ENCODE data around the gene CMTM6.

Gene CMTM6

GRCh38 chr3:32498252-32498651 is 4.4 kb downstream of the CMTM6 start:
- no peaks in the 10 kb centered on the region for H3K27me3 ChIP-seq (ENCODE audit: insufficient read depth, low read length)
- no peaks in the 10 kb centered on the region for H3K9me3 ChIP-seq (ENCODE audit: insufficient read depth, low read depth, low read length)
- no peak overlapping the region for H3K4me3 ChIP-seq (ENCODE audit: low read length)
- H3K9ac ChIP-seq (ENCODE audit: low read depth, low read length): no peak overlapping the region
- H3K4me1 ChIP-seq (ENCODE audit: insufficient read depth, low read length): peaks cover 1% of the 10 kb centered on the region
- H3K27ac ChIP-seq (ENCODE audit: low read length): no peak overlapping the region
- no peaks in the 10 kb centered on the region for H3K36me3 ChIP-seq (ENCODE audit: insufficient read depth, low read depth, low read length)

DNA sequence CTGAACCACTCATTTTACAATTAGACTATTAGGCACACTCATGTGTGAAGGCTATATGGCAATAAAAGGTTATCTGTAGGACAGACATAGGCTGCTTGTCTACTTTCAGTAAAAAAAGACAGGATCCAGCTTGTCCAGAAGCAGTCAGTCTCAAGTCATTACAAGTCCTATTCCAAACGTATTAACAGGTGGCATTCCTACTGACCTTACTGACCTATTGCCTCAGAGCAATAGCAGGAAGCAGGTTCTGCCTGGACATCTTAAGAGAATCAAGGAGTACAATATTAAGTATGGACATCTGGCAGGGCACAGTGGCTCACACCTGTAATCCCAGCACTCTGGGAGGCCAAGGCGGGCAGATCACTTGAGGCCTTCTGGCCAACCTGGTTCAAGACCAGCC is 7.0 kb downstream of the CMTM6 start:
- Histone ChIP-seq H3K27ac (ENCODE audit: low read length) (no peak overlapping the region), H3K36me3 (ENCODE audit: insufficient read depth, low read depth, low read length) (peaks cover 8% of the 10 kb centered on the region; the same call in 1 of the 2 replicates), H3K9ac (ENCODE audit: low read depth, low read length) (no peak overlapping the region), H3K27me3 (ENCODE audit: insufficient read depth, low read length) (no peaks in the 10 kb centered on the region), H3K4me1 (ENCODE audit: insufficient read depth, low read length) (no peaks in the 10 kb centered on the region; the same call in 1 of the 2 replicates), H3K9me3 (ENCODE audit: insufficient read depth, low read depth, low read length) (no peaks in the 10 kb centered on the region), H3K4me3 (ENCODE audit: low read length) (no peak overlapping the region)

DNA sequence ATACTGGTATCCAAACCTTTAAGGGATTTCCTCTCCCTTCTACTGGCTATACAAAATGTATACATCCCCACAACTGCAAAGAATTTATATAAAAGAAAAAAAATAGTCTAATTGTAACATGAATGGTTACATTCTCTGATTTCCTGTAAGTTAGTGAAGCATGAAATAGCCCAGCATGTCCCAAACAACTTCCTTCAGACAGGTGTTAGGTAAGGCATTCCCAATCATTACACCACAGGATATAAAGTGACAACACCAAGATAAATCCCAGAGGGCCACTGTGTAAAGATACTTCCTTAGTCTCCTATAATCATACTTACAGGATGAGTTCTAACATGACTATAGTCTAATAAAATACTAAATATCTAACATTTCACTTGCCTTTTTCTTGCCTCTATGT is 7.6 kb downstream of the CMTM6 start:
- no peaks in the 10 kb centered on the region; the same call in 1 of the 2 replicates for H3K4me1 ChIP-seq (ENCODE audit: insufficient read depth, low read length)
- H3K4me3 ChIP-seq (ENCODE audit: low read length): no peak overlapping the region
- H3K36me3 ChIP-seq (ENCODE audit: insufficient read depth, low read depth, low read length): peaks cover 8% of the 10 kb centered on the region; the same call in 1 of the 2 replicates
- no peak overlapping the region for H3K9ac ChIP-seq (ENCODE audit: low read depth, low read length)
- H3K27me3 ChIP-seq (ENCODE audit: insufficient read depth, low read length): no peaks in the 10 kb centered on the region
- no peak overlapping the region for H3K27ac ChIP-seq (ENCODE audit: low read length)
- no peaks in the 10 kb centered on the region for H3K9me3 ChIP-seq (ENCODE audit: insufficient read depth, low read depth, low read length)

DNA sequence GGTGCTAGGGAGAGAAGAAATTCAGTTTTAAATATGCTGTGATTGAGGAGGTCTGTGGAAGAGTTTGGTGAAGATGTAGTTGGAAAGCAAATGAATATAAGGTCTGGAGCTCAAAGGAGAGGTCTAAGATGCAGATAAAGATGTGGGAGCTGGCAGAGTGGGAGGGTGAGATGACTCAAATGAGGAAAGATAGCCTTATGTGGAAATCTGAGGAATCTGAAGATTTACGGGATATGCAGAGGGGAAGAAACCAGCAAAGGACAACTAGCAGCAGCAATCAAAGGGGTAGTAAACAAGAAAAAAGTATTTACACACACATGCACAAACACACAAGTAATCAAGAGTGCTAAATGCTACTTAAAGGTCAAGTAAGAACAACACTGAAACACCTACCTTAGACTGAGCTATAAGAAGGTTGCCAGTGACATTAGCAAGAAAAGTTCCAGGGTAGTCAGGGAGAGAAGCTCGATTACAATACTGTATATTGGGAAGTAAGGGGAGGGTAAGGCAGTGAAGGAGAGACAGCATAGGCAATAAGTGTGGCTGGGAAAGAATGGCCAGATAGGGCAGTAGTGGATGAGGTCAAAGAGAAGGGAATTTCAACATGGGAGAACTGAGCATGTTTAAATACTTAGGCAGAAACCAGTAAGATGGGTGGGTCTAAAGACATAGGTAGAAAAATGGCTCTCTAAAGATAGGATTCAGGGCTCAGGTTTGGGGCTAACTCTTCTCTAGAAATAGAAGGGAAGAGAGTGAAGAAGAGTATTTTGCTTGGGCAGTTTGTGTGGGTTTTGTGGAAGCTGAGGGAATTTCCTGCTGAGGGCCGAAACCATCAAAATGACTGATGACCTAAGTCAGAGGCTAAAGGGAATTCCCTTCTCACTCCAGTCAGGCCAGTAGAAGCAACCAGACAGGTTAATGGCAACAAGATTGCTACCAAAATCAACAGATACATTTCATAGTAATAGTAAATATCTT is 8.9 kb downstream of the CMTM6 start:
- Histone ChIP-seq H3K9me3 (ENCODE audit: insufficient read depth, low read depth, low read length) (no peaks in the 10 kb centered on the region), H3K4me3 (ENCODE audit: low read length) (no peak overlapping the region), H3K27me3 (ENCODE audit: insufficient read depth, low read length) (no peaks in the 10 kb centered on the region), H3K9ac (ENCODE audit: low read depth, low read length) (no peak overlapping the region), H3K36me3 (ENCODE audit: insufficient read depth, low read depth, low read length) (peaks cover 8% of the 10 kb centered on the region; the same call in 1 of the 2 replicates), H3K4me1 (ENCODE audit: insufficient read depth, low read length) (no peaks in the 10 kb centered on the region; the same call in 1 of the 2 replicates), H3K27ac (ENCODE audit: low read length) (no peak overlapping the region)

DNA sequence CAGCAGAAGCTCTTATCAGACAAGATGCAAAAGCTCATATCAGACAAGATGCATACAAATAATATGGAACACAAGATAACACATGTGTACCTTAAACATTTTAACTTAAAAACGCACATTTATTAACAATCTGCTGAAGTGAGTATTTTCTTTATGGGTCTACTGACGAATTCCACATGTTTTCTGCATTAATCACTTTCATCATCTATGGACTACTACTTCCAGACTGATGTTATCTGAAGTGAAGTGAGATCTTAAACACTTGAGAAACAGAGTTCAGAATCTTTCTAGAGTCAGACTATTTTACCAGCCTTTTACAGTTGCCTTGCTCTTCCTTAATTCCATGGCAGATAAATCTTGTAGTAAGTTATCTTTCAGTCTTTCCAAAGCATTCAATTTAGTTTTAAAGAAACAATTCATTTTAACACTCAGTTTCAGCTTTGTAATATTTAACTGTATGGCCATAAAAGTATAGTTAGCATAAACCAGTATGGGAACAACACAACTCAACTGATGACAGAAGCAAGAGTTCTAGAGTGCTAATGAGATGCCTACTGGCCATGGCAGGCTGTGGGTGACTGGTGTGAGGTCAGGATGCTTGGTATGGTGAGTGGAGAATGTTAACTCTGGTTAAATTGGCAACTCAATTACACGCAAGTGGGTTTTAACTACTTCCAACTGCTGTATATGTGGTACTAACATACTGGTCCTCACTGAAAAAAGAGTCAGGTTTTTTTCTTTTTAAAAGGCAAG is 9.8 kb downstream of the CMTM6 start:
- no peaks in the 10 kb centered on the region for H3K9me3 ChIP-seq (ENCODE audit: insufficient read depth, low read depth, low read length)
- no peaks in the 10 kb centered on the region for H3K27me3 ChIP-seq (ENCODE audit: insufficient read depth, low read length)
- no peaks in the 10 kb centered on the region; the same call in 1 of the 2 replicates for H3K4me1 ChIP-seq (ENCODE audit: insufficient read depth, low read length)
- no peak overlapping the region for H3K4me3 ChIP-seq (ENCODE audit: low read length)
- H3K9ac ChIP-seq (ENCODE audit: low read depth, low read length): no peak overlapping the region
- peaks cover 8% of the 10 kb centered on the region; the same call in 1 of the 2 replicates for H3K36me3 ChIP-seq (ENCODE audit: insufficient read depth, low read depth, low read length)
- H3K27ac ChIP-seq (ENCODE audit: low read length): no peak overlapping the region

DNA sequence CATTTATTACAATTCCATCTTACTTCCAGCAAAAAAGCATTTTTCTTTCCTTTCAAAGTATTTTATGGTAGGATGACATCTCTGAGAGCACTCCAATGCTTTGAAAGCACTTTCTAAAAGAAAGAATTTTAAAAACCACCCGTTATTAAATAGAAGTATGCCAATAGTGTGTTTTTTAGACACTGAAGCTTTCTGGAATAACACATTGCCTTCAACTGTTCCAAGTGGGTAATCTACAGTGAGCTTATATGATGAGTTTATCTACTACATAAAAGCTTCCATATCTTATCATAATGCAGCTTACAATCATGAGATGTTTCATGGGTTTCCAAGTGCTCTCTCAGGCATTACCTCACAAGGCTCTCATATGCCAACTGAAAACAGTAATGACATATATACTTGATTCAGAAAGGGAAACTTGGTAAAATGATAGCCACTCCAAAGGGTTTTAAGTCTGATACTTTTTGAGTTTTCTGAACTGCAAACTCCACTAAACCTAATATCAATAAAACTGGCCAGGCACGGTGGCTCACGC is 14.1 kb downstream of the CMTM6 start:
- no peak overlapping the region for H3K9ac ChIP-seq (ENCODE audit: low read depth, low read length)
- no peaks in the 10 kb centered on the region for H3K9me3 ChIP-seq (ENCODE audit: insufficient read depth, low read depth, low read length)
- H3K27ac ChIP-seq (ENCODE audit: low read length): no peak overlapping the region
- no peak overlapping the region for H3K4me3 ChIP-seq (ENCODE audit: low read length)
- peaks cover 26% of the 10 kb centered on the region for H3K36me3 ChIP-seq (ENCODE audit: insufficient read depth, low read depth, low read length)
- H3K4me1 ChIP-seq (ENCODE audit: insufficient read depth, low read length): no peaks in the 10 kb centered on the region
- no peaks in the 10 kb centered on the region for H3K27me3 ChIP-seq (ENCODE audit: insufficient read depth, low read length)

GRCh38 chr3:32487781-32488473 is 14.7 kb downstream of the CMTM6 start:
- H3K4me1 ChIP-seq (ENCODE audit: insufficient read depth, low read length): no peaks in the 10 kb centered on the region
- no peak overlapping the region for H3K4me3 ChIP-seq (ENCODE audit: low read length)
- H3K27me3 ChIP-seq (ENCODE audit: insufficient read depth, low read length): no peaks in the 10 kb centered on the region
- peaks cover 32% of the 10 kb centered on the region for H3K36me3 ChIP-seq (ENCODE audit: insufficient read depth, low read depth, low read length)
- no peaks in the 10 kb centered on the region for H3K9me3 ChIP-seq (ENCODE audit: insufficient read depth, low read depth, low read length)
- no peak overlapping the region for H3K9ac ChIP-seq (ENCODE audit: low read depth, low read length)
- no peak overlapping the region for H3K27ac ChIP-seq (ENCODE audit: low read length)

DNA sequence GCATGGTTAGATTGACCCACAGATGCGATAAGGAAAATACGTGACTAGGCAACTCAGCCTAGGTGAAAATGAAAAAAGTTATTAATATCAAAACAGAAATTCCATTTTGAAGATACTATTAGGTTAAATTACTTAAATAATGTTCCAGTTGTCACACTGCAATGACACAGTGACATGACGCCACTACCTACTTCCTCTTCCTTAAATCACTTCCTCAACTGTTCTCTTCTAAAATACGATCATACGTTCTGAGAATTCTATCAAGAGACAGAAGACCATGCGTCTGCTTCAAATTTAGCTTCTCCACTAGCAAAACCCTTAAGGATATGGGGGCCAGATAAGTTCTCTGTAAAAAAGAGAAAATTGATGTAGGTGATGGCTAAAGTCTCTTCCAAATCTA is 18.2 kb downstream of the CMTM6 start:
- H3K4me3 ChIP-seq (ENCODE audit: low read length): no peak overlapping the region
- no peaks in the 10 kb centered on the region for H3K9me3 ChIP-seq (ENCODE audit: insufficient read depth, low read depth, low read length)
- no peaks in the 10 kb centered on the region for H3K27me3 ChIP-seq (ENCODE audit: insufficient read depth, low read length)
- no peak overlapping the region for H3K27ac ChIP-seq (ENCODE audit: low read length)
- peaks cover 29% of the 10 kb centered on the region for H3K36me3 ChIP-seq (ENCODE audit: insufficient read depth, low read depth, low read length)
- H3K9ac ChIP-seq (ENCODE audit: low read depth, low read length): no peak overlapping the region
- no peaks in the 10 kb centered on the region for H3K4me1 ChIP-seq (ENCODE audit: insufficient read depth, low read length)

- H3K36me3 ChIP-seq (ENCODE audit: insufficient read depth, low read depth, low read length): peaks cover 30% of the 10 kb centered on the region
- H3K4me1 ChIP-seq (ENCODE audit: insufficient read depth, low read length): no peaks in the 10 kb centered on the region
- H3K9me3 ChIP-seq (ENCODE audit: insufficient read depth, low read depth, low read length): no peaks in the 10 kb centered on the region
- no peaks in the 10 kb centered on the region for H3K27me3 ChIP-seq (ENCODE audit: insufficient read depth, low read length)
- H3K9ac ChIP-seq (ENCODE audit: low read depth, low read length): no peak overlapping the region
- no peak overlapping the region for H3K27ac ChIP-seq (ENCODE audit: low read length)
- H3K4me3 ChIP-seq (ENCODE audit: low read length): no peak overlapping the region
Observed at GRCh38 chr3:32483772-32484171, 18.9 kb downstream of the CMTM6 start.

DNA sequence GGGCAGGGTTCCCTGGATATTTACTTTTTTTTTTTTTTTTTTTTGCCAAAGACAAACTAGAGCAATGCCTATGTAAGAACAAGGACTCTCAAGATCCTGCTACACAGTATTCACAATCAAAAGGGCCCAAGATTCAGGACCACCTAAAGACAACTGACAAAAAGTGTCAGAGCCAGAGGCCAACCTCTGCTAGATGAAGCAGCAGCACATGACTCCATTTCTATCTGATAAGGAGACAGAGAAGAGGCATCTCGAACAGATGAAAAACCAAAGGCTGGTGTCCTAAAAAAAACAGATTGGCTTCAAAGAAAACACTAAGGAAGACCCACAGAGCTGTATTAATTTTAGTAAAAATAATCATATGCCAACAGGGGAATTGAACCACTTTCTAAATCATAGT is 20.0 kb downstream of the CMTM6 start:
- Histone ChIP-seq H3K36me3 (ENCODE audit: insufficient read depth, low read depth, low read length) (peaks cover 32% of the 10 kb centered on the region), H3K27me3 (ENCODE audit: insufficient read depth, low read length) (no peaks in the 10 kb centered on the region)

More for the DNA sequence above, 20.0 kb downstream of the CMTM6 start:
- Histone ChIP-seq H3K27ac (ENCODE audit: low read length) (no peak overlapping the region), H3K9ac (ENCODE audit: low read depth, low read length) (no peak overlapping the region), H3K9me3 (ENCODE audit: insufficient read depth, low read depth, low read length) (no peaks in the 10 kb centered on the region), H3K4me3 (ENCODE audit: low read length) (no peak overlapping the region), H3K4me1 (ENCODE audit: insufficient read depth, low read length) (no peaks in the 10 kb centered on the region)

Data from iPS-20b (cell line).